ENCODE results near the gene TNS3.

The TNS3 gene

DNA sequence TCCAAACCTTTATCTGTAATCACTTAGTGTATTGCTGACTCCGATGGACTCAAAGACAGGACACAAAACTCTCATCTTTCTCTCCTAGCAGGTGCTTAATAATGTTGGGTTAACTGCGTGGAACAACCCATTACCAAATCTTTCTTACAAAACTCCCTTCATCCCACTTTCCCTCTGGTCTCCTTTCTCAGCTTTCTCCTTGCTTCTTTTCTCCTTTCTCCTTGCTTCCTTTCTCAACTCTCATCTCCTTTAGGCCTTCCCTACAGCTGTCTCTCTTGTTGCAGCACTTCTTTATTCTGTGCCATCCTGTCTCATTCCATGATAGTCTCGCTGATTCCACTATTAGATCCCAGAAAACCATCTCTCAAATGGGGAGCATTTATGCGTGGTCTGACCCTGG is 67.5 kb downstream of the TNS3 start:
- Histone ChIP-seq H3K27me3 (ENCODE audit: insufficient read depth, low read depth) (no peaks in the 10 kb centered on the region), H3K4me1 (ENCODE audit: low read depth, poor library complexity, severe bottlenecking) (no peaks in the 10 kb centered on the region), H3K36me3 (ENCODE audit: insufficient read depth) (no peaks in the 10 kb centered on the region), H2AFZ (ENCODE audit: low read depth) (no peak overlapping the region), H4K20me1 (ENCODE audit: insufficient read depth) (no peaks in the 10 kb centered on the region), H3K79me2 (ENCODE audit: insufficient read depth, low read depth) (no peaks in the 10 kb centered on the region), H3K9ac (no peak overlapping the region), H3K27ac (no peak overlapping the region), H3K4me3 (IDR thresholded peaks at IDR 0.05; ENCODE audit: insufficient read depth, low read depth, low read length) (no peak overlapping the region), H3K4me2 (no peak overlapping the region)
- TF ChIP-seq, protein P1, sequence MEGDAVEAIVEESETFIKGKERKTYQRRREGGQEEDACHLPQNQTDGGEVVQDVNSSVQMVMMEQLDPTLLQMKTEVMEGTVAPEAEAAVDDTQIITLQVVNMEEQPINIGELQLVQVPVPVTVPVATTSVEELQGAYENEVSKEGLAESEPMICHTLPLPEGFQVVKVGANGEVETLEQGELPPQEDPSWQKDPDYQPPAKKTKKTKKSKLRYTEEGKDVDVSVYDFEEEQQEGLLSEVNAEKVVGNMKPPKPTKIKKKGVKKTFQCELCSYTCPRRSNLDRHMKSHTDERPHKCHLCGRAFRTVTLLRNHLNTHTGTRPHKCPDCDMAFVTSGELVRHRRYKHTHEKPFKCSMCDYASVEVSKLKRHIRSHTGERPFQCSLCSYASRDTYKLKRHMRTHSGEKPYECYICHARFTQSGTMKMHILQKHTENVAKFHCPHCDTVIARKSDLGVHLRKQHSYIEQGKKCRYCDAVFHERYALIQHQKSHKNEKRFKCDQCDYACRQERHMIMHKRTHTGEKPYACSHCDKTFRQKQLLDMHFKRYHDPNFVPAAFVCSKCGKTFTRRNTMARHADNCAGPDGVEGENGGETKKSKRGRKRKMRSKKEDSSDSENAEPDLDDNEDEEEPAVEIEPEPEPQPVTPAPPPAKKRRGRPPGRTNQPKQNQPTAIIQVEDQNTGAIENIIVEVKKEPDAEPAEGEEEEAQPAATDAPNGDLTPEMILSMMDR (conservative IDR thresholded peaks at IDR 0.05; ENCODE audit: low read depth, low read length): no peak

DNA sequence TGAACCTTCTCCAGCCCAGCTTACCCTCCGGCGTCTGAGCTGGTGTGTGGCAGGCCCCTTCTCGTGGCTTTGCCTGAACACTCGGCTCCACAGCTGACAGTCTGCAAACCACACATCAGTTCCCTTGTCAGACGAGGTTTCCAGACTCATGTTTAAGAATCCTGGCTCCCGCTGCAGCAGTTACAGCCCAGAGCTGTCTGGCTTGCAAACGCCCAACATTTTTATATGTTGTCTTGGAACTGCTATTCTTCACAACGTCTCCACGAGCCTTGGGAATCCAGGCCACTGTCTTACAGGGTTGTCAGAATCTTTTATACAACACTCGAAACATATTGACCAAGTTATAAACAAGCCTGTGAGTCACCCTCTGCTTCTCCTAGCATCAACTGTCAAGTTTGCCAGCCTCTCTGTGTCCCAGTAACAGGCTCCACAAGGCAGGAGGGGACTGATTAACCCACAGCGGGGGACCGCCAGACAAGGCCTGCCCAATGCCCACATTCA is 68.1 kb downstream of the TNS3 start:
- Histone ChIP-seq H2AFZ (ENCODE audit: low read depth) (no peak overlapping the region), H3K9ac (no peak overlapping the region), H3K36me3 (ENCODE audit: insufficient read depth) (no peaks in the 10 kb centered on the region), H3K27me3 (ENCODE audit: insufficient read depth, low read depth) (no peaks in the 10 kb centered on the region), H3K4me2 (no peak overlapping the region), H3K27ac (no peak overlapping the region), H3K4me3 (IDR thresholded peaks at IDR 0.05; ENCODE audit: insufficient read depth, low read depth, low read length) (no peak overlapping the region), H4K20me1 (ENCODE audit: insufficient read depth) (no peaks in the 10 kb centered on the region), H3K4me1 (ENCODE audit: low read depth, poor library complexity, severe bottlenecking) (no peaks in the 10 kb centered on the region), H3K79me2 (ENCODE audit: insufficient read depth, low read depth) (no peaks in the 10 kb centered on the region)
- TF ChIP-seq, protein P1 (conservative IDR thresholded peaks at IDR 0.05; ENCODE audit: low read depth, low read length): no peak

DNA sequence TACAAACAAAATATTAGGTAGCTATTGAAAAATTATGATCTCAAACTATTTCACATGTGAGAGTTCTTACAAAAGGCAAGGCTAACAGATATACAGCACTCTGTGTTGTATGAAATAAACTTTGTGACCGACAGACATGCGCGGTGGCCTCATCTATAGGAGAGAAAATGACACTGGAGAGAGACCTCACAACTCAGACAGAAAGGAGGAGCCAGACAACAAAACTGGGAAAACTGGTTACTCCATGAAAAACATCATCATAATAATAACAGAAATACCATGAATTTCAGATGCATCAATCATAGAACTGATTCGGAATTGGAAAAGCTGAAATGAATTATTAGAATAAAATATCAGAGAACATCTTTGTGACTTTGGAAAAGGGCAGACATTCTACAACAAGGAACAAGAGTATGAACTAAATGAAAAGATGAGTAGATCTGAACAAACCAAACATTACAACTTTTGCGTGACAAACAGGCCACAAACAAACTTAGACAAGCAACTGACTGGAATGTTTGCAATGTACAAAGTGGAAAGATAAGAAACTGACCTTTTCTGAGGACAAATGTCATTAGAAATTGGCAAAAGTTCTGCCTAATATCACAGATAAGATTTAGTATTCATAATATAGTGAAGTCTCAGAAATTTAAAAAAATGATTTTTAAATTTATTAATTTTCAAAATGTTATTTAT is 69.3 kb downstream of the TNS3 start:
- TF ChIP-seq, protein P1 (conservative IDR thresholded peaks at IDR 0.05; ENCODE audit: low read depth, low read length): no peak
- Histone ChIP-seq H3K27me3 (ENCODE audit: insufficient read depth, low read depth) (no peaks in the 10 kb centered on the region), H3K27ac (no peak overlapping the region), H3K4me1 (ENCODE audit: low read depth, poor library complexity, severe bottlenecking) (no peaks in the 10 kb centered on the region), H3K79me2 (ENCODE audit: insufficient read depth, low read depth) (no peaks in the 10 kb centered on the region), H3K4me2 (no peak overlapping the region), H3K36me3 (ENCODE audit: insufficient read depth) (no peaks in the 10 kb centered on the region), H2AFZ (ENCODE audit: low read depth) (no peak overlapping the region), H4K20me1 (ENCODE audit: insufficient read depth) (no peaks in the 10 kb centered on the region), H3K9ac (no peak overlapping the region), H3K4me3 (IDR thresholded peaks at IDR 0.05; ENCODE audit: insufficient read depth, low read depth, low read length) (no peak overlapping the region)

DNA sequence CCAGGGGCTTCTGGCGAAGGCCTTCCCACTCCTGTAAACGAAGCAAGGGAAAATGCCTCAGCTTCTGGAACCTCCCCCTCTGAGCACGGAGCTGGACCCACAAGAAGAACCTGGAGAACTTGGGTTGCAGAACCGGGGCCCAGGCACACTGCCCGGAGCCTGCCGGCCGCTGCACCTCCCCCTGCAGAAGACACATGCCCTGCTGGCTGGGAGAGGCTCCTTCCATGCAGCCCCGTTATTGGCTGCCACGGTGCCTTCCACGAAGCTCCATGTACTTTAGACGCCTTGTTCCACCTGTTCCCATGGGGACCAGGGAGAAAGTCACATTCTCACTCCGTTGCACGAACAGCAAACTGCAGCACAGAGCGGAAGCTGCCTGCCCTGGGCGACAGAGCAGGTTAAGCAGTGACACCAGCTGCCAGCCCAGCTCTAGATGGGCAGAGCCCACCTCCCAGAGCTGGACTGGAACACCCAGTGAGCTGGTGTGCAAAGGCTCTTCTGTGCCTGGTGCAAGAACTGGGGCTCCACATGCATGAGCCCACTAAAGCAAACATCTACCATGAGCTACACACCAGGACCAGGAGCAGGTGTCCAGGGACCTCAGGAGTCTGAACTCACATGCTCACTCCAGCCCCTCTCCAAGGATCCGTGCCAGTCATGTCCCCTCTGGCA is 70.1 kb downstream of the TNS3 start:
- Histone ChIP-seq H2AFZ (ENCODE audit: low read depth) (no peak overlapping the region), H3K4me3 (IDR thresholded peaks at IDR 0.05; ENCODE audit: insufficient read depth, low read depth, low read length) (no peak overlapping the region), H3K27me3 (ENCODE audit: insufficient read depth, low read depth) (no peaks in the 10 kb centered on the region), H3K4me1 (ENCODE audit: low read depth, poor library complexity, severe bottlenecking) (no peaks in the 10 kb centered on the region), H3K79me2 (ENCODE audit: insufficient read depth, low read depth) (no peaks in the 10 kb centered on the region), H3K4me2 (no peak overlapping the region), H3K27ac (no peak overlapping the region), H3K36me3 (ENCODE audit: insufficient read depth) (no peaks in the 10 kb centered on the region), H3K9ac (no peak overlapping the region), H4K20me1 (ENCODE audit: insufficient read depth) (no peaks in the 10 kb centered on the region)
- TF ChIP-seq, protein P1 (conservative IDR thresholded peaks at IDR 0.05; ENCODE audit: low read depth, low read length): no peak

All from KMS-11 (cell line).